HG03025 (cell line): Measurements from ENCODE around the gene HSPBP1.

ENCODE experiments used
- ATAC-seq: cut with Tn5 transposase; IDR thresholded peaks from one replicate; pipeline ENCODE4 v1.9.1; 2021; ENCODE audit warnings: mild to moderate bottlenecking, moderate library complexity; ENCODE audit not compliant: unreplicated experiment, low FRiP score

The HSPBP1 gene

GRCh38 chr19:55277494-55277893 lies 2.4 kb downstream of the HSPBP1 start:
- no peak for ATAC-seq

GRCh38 chr19:55276720-55277430 lies 3.0 kb downstream of the HSPBP1 start:
- ATAC-seq = no peak

GRCh38 chr19:55275851-55276719 lies 3.8 kb downstream of the HSPBP1 start:
- ATAC-seq = no peak

GRCh38 chr19:55273978-55274707 lies 5.8 kb downstream of the HSPBP1 start:
- ATAC-seq = no peak

DNA sequence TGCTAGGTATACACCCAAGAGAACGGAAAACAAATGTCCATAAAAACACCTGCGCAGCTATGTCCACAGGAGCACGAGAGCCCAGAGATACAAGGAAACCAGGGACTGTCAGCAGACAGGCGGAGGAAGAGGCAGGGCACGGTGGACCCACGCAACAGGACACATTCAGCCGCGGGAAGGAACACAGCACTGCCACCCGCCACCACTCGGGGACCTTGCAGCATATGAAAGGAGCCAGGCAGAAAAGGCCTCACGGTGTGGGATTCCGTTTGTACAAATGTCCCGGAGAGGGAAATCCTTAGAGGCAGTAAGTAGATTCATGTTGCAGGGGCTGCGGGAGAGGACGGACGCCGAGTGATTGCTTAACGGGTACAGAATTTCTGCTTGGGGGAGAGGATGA lies 7.8 kb downstream of the HSPBP1 start:
- no peak for ATAC-seq

- no peak for ATAC-seq
Observed at GRCh38 chr19:55270172-55270942, 9.6 kb downstream of the HSPBP1 start.

- ATAC-seq = no peak
Observed at GRCh38 chr19:55269299-55269698, 10.6 kb downstream of the HSPBP1 start.

DNA sequence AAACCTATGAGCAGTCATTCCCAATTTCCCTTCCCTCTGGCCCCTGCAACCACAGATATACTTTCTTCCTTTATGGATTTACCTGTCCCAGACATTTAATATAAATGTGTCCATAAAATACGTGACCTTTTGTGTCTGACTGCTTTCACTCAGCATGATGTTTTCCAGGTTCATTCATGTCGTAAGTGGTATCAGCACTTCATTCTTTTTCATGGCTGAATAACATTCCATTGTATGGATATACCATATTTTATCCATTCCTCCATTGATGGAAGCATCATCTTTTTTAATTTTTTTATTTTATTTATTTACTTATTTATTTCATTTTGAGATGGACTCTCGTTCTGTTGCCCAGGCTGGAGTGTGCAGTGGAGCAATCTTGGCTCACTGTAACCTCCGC lies 13.1 kb downstream of the HSPBP1 start:
- ATAC-seq = no peak

DNA sequence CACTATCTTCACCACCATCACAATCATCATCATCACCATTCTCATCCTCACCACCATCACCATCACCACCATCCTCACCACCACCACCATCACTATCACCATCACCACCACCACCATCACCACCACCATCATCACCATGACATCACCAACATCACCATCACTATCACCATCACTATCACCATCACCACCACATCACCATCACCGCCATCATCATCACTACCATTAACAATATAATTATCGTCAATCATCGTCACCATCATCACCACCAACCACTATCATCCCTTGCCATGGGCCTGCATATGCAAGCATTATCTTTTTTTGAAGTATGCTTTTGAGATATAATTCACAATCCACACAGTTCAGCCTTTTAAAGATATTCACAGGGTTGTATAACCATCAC lies 13.5 kb downstream of the HSPBP1 start:
- ATAC-seq = no peak

DNA sequence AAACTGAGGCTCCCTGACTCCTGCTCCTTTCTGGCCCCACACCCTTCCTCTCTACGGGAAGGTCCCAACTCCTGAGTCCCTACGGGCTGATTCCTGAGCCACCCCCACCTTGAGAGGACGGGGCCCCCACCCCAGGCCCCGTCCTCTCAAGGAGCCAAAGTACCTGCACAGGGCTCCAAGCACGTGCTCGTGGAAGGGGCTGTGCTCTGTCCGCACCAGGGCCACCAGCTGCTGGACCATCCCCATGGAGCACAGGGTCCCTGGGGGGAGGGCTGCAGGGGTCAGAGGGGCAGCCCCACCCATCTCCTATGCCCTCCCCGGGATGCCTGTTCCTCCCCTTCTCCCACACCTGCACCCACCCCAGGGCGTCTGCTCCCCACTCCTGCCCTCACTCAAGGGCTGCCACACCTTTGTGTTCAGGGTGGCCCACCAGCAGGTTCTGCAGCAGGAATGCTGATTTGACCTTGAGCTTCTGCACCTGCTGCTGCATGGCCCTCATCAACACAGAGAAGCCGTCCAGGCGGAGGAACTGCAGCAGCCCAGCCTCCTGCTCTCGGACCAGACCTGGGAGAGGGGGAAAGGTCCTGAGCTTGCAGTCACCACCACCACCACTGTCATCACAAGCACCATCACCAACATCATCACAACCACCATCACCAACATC lies 14.1 kb downstream of the HSPBP1 start:
- ATAC-seq = no peak

GRCh38 chr19:55265173-55265572 lies 14.7 kb downstream of the HSPBP1 start:
- ATAC-seq = no peak

DNA sequence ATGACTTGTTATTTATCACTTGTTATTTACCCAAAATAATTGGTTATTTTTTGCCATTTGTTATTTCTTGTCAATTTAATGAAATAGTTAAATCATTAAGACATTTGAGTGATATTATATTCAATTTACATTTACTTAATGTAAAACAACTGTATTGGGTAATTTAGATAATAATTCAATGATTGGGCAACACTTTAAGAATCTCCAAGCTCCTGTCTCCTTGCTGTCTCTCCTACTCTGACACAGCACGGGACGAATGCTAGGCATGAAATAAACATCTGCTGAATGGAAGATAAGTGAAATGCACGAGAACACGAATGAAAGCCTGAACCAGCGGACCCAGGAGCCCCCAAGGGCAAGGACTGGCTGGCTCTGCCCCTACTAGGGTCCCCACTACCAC lies 15.4 kb downstream of the HSPBP1 start:
- ATAC-seq = no peak

DNA sequence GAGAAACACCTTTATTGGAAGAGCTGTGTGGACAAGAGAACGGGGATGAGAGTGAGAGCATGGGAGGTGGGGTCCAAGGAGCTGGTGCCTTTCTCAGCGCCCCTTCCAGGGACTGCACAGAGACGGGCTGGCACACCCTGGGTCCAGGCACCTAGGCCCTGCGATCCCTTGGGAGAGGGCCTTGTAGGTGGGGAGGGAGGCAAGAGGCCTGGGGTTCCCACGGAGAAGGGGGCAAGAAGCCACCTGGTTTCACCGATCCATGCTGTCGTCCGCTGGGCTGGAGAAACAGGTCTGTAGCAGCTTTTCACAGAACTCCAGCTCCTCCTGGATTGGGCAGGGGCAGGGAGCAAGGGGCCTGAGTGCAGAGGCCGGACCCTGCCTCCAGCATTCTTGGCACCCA lies 17.6 kb downstream of the HSPBP1 start:
- ATAC-seq = no peak

- no peak for ATAC-seq
Observed at GRCh38 chr19:55261671-55262126, 18.2 kb downstream of the HSPBP1 start.

DNA sequence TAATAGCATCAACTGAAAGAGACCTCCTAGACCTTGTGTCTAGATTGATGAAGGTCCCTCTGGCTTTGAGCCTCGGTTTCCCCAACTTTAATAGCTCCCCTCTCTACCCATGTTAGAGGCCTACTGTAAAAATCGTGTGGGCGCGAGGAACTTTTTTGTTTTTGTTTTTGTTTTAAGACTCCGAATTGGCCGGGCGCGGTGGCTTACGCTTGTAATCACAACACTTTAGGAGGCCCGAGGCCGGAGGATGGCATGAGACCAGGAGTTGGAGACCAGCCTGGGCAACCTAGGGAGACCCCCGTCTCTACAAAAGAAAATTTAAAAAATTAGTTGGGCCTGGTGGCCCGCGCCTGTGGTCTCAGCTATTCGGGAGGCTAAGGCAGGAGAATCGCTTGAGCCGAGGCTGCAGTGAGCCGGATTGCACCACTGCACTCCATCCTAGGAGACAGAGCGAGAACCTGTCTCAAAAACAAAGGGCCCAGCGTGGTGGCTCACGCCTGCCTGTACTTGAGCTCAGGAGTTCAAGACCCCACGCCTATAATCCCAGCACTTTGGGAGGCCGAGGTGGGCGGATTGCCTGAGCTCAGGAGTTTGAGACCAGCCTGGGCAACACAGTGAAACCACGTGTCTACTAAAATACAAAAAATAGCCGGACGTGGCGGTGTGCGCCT lies 20.2 kb downstream of the HSPBP1 start:
- no peak for ATAC-seq

DNA sequence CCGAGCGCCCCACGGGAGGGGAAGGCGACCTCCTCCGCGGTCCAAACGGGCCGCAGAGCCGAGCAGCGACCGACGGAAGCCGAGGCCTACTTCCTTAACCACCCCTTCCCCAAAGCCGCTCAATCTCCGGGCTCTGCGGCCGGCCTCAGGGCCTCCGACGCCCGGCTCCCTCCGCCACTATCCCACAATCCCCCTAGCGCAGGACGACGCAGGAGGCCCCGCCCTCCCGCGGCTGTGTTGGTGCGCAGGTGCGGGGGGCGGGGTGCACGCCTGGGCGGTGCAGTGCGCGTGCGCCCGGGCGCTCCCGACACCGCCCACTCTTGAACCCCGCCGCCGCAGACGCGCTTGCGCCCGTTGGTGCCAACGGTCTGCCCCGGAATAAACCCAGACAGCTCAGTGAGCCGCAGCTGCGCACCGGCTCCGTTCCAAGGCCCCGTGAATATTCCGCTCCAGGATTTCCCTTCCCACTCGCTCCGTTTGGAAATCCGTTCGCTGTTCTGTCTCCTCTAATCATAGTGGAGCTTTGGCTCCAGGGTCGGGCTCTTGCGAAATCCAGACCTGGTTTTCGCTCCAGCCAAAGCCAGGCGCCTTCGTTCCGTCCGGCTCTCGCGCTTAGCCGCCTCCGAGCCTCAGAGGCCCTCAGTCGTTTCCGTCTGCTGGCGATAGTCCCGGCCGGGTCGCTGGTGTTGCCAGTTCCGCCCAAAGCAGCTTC lies 20.9 kb downstream of the HSPBP1 start, which contains the start of gene PPP6R1:
TSS of gene PPP6R1 (minus strand) at position 190 of the 712 bp plus-strand sequence. CDS start 11,914 bp downstream, outside the sequence.
- peak; percentile 64 for ATAC-seq

DNA sequence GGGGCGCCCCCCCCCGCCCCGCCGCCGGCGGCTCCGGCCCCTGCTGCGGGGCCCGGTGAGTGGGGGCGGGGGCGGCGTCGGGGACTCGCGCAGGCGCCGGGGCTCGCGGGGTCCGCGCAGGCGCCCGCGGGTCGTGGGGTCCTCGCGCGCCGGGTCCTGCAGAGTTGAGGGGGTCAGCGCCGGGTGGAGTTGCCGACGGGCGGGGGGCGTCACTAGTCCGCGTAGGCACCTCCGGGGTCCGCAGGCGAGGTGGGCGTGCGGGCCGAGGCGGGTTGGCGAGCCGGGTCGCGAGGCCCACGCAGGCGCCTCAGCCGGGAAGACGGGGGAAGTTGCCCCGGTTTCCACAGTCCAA lies 21.5 kb downstream of the HSPBP1 start:
- ATAC-seq = peak; percentile 12
